ENCODE results near the gene PDE8B.

The PDE8B gene

GRCh38 chr5:77325921-77326541 lies 115.6 kb downstream of the PDE8B start:
- no peak for DNase-seq (ENCODE audit: low spot score)

DNA sequence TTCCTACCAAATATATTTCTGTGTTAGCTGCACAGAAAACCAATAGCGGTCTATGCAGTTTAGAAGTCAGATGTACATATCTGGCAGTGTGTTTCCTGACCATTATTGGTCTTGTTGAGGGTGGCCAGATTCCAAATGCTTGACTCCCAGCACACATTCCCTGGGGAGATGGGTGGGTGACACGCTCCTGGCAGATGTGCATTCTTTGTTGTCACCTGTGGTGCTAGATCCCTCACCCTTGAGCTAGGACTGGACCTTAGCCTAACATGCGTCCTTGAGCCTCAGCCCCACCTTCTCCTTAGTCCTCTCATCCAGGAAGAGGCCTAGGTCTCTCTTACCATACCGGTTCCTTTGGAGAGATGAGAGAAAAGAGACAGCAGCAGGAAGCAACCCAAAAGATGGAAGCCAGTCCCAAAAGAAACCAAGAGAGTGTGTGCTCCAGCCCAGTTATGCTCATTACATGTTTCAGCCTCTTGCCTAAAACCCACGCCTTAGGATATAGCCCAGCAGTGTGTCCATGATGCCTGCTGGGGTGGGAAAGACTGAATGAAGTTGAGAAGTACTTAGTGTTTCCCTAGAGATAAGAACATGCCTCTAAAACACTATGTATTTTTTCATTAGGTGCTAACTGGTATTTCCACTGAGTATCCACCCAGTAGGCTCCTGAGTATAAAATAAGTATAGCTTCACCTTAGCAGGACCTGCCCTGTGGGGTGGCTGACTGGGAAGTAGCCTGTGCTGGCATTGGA lies 116.7 kb downstream of the PDE8B start:
- DNase-seq (ENCODE audit: low spot score), result no peak

DNA sequence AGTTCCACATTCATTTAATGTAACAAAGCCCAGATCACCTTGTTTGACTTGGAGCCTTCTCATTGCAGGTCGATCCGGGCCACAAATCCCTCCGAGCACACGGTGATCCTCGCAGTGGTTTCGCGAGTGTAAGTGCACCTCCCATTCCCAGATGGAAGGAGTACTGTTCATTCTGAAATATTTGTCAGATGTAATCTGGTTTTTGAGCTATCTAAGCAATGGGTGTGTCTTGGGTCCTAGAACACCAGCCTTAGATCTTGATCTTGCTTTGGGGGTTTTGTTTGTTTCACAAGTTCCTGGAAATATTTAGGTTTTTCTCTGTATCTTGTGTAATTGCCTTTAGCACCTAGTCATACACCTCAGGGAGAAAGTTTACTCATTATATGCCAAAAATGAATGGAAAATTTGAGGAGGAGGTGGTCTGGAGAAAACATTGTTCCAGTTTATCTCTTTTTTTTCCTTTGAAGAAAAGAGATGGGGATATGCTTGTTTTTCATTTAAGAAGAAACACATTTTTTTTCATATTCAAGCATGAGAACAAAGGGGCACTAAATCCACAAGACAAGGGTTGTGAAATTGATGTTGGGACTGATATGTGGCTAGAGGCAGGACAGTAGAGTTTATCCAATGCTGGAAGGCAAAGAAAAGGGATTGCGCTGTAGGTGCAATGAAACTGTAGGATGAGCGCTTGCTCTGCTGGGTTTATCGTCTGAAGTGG lies 118.6 kb downstream of the PDE8B start:
- no peak for DNase-seq (ENCODE audit: low spot score)

- no peak for DNase-seq (ENCODE audit: low spot score)
These were observed 119.4 kb downstream of the PDE8B start for GRCh38 chr5:77329664-77330430.

GRCh38 chr5:77333036-77333435 lies 122.6 kb downstream of the PDE8B start:
- DNase-seq (ENCODE audit: low spot score), result no peak

- no peak for DNase-seq (ENCODE audit: low spot score)
These were observed 123.1 kb downstream of the PDE8B start for GRCh38 chr5:77333451-77334123.

GRCh38 chr5:77337246-77337645 lies 126.8 kb downstream of the PDE8B start:
- DNase-seq (ENCODE audit: low spot score), result no peak

- DNase-seq (ENCODE audit: low spot score), result peak; percentile 47
These were observed 127.2 kb downstream of the PDE8B start for GRCh38 chr5:77337686-77338085.

DNA sequence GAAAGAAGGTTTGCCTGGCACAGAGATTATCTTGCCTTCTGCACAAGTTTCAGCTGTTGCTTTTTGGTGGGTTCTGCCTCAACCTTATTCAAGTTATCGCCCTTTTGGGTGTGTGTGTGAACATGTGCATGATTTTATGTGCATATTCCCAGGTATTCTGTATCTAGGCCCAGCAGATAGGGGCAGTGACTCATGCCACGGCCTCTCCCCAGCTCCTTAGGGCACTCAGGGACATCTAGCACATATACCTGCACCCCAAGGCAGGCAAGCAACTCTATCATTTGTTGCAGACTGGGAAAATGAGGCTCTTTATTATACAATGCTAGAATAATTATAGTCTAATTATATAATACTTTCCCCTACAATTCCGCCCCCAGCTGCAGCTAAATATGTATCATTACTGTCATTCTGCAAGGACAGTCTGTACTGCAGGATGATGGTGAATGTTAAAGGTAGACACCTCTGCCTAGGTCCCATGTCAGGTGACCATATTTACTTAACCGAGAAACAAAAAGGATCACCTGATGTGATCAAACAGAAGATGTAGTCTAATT lies 128.9 kb downstream of the PDE8B start:
- DNase-seq (ENCODE audit: low spot score), result no peak

- DNase-seq (ENCODE audit: low spot score), result no peak
These were observed 132.7 kb downstream of the PDE8B start for GRCh38 chr5:77343165-77343564.

DNA sequence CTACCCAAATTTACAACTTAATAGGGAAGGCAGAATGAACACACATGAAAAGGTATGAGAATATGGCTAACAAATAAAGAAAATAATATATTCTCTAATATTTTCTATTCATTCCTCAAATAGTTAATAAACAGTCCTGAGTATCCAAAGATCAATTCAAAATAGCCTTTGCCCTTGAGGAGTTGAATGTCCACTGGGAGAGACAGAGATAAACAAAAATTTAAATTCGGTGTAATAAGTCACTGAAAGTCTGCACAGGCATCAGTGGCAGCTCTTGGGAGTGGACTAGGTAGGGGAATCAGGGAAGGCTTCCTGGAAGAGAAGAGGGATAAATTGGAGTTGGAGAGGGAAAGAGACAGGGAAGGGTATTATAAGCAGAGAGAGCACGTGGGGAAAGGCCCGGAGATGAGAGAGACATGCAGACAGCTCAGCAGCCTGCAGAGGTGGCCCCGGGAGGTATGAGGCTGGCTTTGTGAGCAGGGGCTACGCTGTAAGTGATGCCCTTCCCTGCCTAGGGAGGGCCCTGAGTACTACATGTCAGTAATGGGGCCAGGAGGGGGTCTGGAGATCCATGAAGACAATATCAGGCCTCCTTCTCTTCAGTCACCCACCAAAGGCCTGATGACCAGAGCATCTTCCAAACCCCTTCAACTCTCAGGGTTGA lies 137.1 kb downstream of the PDE8B start:
- DNase-seq (ENCODE audit: low spot score), result no peak

- no peak for DNase-seq (ENCODE audit: low spot score)
These were observed 142.8 kb downstream of the PDE8B start for GRCh38 chr5:77353251-77353650.

DNA sequence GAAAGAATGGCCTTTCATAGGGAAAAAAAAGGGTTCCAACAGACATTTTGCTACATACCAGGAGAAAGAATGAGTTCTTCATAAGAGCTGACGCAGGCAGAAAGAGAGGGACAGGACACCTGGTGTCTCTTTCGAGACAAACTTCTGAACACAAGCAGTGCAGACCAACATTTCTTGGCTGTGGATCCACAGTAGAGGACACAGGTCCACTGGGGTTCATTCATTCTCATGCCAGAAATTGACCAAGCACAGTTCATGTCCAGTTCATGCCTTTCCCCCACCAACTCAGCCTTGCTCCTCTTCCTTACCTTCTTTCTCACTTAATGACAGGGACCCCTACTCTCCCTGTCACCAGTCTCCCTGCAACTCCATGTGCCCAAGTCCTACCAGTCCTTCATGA lies 144.0 kb downstream of the PDE8B start:
- no peak for DNase-seq (ENCODE audit: low spot score)

- DNase-seq (ENCODE audit: low spot score), result no peak
These were observed 144.6 kb downstream of the PDE8B start for GRCh38 chr5:77355080-77355479.

DNA sequence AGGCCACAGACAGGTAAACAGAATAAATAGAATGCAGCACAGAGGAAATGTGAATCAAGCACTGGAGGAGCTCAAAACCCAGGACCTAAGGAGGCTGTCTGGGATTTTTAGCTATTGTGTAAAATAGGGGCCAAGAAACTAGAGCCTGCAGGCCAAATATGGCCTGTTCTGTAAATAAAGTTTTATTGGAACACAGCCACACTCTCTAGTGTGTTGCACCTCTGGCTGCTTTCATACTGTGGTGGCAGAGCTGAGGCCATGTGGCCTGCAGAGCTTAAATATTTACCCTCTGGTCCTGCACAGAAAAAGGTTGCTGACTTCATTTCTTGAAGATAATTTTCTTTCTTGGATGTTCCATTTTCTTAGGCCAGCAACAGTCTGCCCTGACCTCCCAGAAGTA lies 145.3 kb downstream of the PDE8B start:
- no peak for DNase-seq (ENCODE audit: low spot score)

DNA sequence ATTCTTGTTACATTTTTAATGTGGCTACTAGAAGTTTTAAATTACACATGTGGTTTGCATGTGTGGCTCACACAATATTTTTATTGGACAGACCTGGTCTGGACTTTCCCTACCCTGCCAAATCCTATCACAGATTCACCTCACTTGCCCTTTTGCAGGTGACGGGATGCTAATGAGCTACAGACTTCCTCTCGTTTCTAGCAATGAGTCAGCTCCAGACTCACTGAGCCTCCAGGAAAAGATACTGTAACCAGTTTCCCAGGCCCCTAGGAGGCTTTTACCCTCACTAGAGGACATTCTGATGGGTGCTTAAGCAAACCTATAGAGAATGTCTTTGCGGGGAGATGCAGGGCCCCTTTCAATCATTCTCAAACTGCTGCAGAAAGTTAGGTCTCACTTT lies 146.3 kb downstream of the PDE8B start:
- no peak for DNase-seq (ENCODE audit: low spot score)

GRCh38 chr5:77358255-77359205 lies 148.1 kb downstream of the PDE8B start:
- DNase-seq (ENCODE audit: low spot score), result no peak

DNA sequence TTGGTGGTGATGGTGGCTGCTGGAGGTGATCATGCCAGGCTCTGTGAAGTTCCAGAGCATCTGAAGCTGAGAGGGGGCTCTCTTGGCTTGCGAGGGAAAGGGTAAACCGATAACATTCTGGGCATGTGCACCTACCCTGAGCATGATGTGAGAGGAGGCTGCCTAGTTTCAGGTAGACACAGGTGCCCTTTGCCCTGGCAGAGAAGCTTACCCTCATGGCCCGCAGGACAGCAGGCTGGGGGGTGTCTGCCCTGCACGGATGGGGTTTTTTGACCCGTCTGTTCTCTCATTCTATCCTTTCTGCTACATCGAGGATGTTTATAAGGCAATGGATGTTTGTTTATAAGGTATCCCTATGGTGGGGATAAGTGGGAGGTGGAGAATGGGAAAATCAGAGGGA lies 148.8 kb downstream of the PDE8B start:
- no peak for DNase-seq (ENCODE audit: low spot score)

GRCh38 chr5:77360381-77360780 lies 149.9 kb downstream of the PDE8B start:
- DNase-seq (ENCODE audit: low spot score), result no peak

DNA sequence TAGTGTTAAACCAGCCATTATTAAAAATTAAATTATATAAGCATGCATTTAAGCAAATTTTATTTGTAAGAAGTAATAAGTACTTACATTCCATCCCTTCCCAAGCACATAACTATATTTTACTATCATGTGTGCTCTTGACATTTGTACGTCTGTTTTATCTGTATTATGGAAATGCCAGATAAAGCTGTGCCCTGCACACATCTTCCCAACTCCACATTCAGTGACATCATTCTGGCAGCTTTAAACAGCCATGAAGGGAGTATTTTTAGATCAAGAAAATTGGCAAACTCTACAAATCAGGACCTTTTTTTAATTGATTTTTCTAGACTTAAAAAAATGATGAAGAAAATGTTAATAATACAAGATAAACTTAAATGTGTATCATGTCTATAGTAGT lies 150.5 kb downstream of the PDE8B start:
- DNase-seq (ENCODE audit: low spot score), result no peak

Measured in D341Med (cell line).